HepG2 (cell line): ENCODE results near the gene LASP1. TPM values are rescaled to one million over a fixed set of nuclear protein-coding genes. Genes with fewer than 3 reads are reported as not detected.

Source experiments
- ADNP ChIP-seq: sonication (generic); formaldehyde crosslinking; IDR thresholded peaks from 2 replicates; pipeline ENCODE4 v1.4.0; 2020; ENCODE audit warnings: missing genetic modification reagents
- ARNT2 ChIP-seq: sonication (generic); formaldehyde crosslinking; IDR thresholded peaks from 2 replicates; pipeline ENCODE4 v1.8.0; 2022; ENCODE audit warnings: mild to moderate bottlenecking, low read depth, missing genetic modification reagents, moderate library complexity
- ATF4 ChIP-seq, 2 experiments: fragments of 450-650 bp in 1 of 2; sonication (generic) in 1 of 2; formaldehyde crosslinking; IDR thresholded peaks; 2 replicates each; pipeline versions ENCODE4 v1.5.0 to v1.8.0; 2020 to 2022; ENCODE audit warnings: mild to moderate bottlenecking in 1 of 2, missing genetic modification reagents in 1 of 2
- EEA1 ChIP-seq: sonication (generic); formaldehyde crosslinking; IDR thresholded peaks from 2 replicates; pipeline ENCODE4 v1.5.1; 2020; ENCODE audit warnings: mild to moderate bottlenecking, missing genetic modification reagents, borderline replicate concordance
- GMEB2 ChIP-seq: IDR thresholded peaks from 2 replicates; pipeline ENCODE4 v1.6.1; 2016; ENCODE audit warnings: missing biosample characterization, missing genetic modification reagents, low read depth
- HOXA9 ChIP-seq: sonication (generic); formaldehyde crosslinking; IDR thresholded peaks from 2 replicates; pipeline ENCODE4 v1.8.1; 2022; ENCODE audit warnings: missing genetic modification reagents, mild to moderate bottlenecking, moderate library complexity, borderline replicate concordance
- MTA3 ChIP-seq: sonication (generic); formaldehyde crosslinking; IDR thresholded peaks from 2 replicates; pipeline ENCODE4 v1.4.0; 2020; ENCODE audit warnings: missing genetic modification reagents
- PAWR ChIP-seq: sonication (generic); formaldehyde crosslinking; IDR thresholded peaks from 2 replicates; pipeline ENCODE4 v1.4.0; 2020; ENCODE audit warnings: missing genetic modification reagents, mild to moderate bottlenecking, borderline replicate concordance
- PHF20 ChIP-seq: sonication (generic); formaldehyde crosslinking; IDR thresholded peaks from 2 replicates; pipeline ENCODE4 v1.5.0; 2020; ENCODE audit warnings: mild to moderate bottlenecking, missing genetic modification reagents
- PLSCR1 ChIP-seq: sonication (generic); formaldehyde crosslinking; IDR thresholded peaks from 2 replicates; pipeline ENCODE4 v1.5.0; 2020; ENCODE audit warnings: missing genetic modification reagents, mild to moderate bottlenecking, borderline replicate concordance
- PRMT3 ChIP-seq: sonication (generic); formaldehyde crosslinking; IDR thresholded peaks from 2 replicates; pipeline ENCODE4 v1.8.1; 2022; ENCODE audit warnings: low read depth, mild to moderate bottlenecking, moderate library complexity, missing genetic modification reagents, borderline replicate concordance
- SOX6 ChIP-seq, 2 experiments: fragments of 450-650 bp in 1 of 2; sonication (generic) in 1 of 2; formaldehyde crosslinking in 1 of 2; IDR thresholded peaks; 2 replicates each; pipeline versions ENCODE4 v1.4.0 to v1.6.1; 2017 to 2020; ENCODE audit warnings: antibody characterized with exemption in 1 of 2, mild to moderate bottlenecking in 1 of 2, missing genetic modification reagents in 1 of 2
- SP2 ChIP-seq: sonication (generic); formaldehyde crosslinking; IDR thresholded peaks from 2 replicates; pipeline ENCODE4 v1.5.1; 2020; ENCODE audit warnings: mild to moderate bottlenecking, missing genetic modification reagents
- TBL1XR1 ChIP-seq: fragments of 150-350 bp; IDR thresholded peaks from 2 replicates; pipeline ENCODE4 v1.6.1; 2014; ENCODE audit warnings: borderline replicate concordance, low read length; ENCODE audit not compliant: partially characterized antibody
- TBX3 ChIP-seq: fragments of 450-650 bp; IDR thresholded peaks from 2 replicates; pipeline ENCODE4 v1.6.1; 2017; ENCODE audit warnings: antibody characterized with exemption, mild to moderate bottlenecking, inconsistent platforms, borderline replicate concordance
- TCF7 ChIP-seq: sonication (generic); IDR thresholded peaks from 2 replicates; pipeline ENCODE4 v1.6.1; 2016; ENCODE audit warnings: antibody characterized with exemption, low read depth
- ZFP41 ChIP-seq: sonication (generic); formaldehyde crosslinking; IDR thresholded peaks from 2 replicates; pipeline ENCODE4 v1.4.0; 2020; ENCODE audit warnings: mild to moderate bottlenecking, missing genetic modification reagents, borderline replicate concordance
- ZIK1 ChIP-seq: sonication (generic); formaldehyde crosslinking; IDR thresholded peaks from 2 replicates; pipeline ENCODE4 v1.5.0; 2020; ENCODE audit warnings: mild to moderate bottlenecking, low read depth, missing genetic modification reagents, borderline replicate concordance
- ZNF530 ChIP-seq: sonication (generic); formaldehyde crosslinking; IDR thresholded peaks from 2 replicates; pipeline ENCODE4 v1.5.0; 2020; ENCODE audit warnings: low read depth, mild to moderate bottlenecking, missing genetic modification reagents
- ZNF703 ChIP-seq: sonication (generic); formaldehyde crosslinking; IDR thresholded peaks from 2 replicates; pipeline ENCODE4 v1.5.1; 2020; ENCODE audit warnings: missing genetic modification reagents, mild to moderate bottlenecking, moderate library complexity, borderline replicate concordance
- ZSCAN20 ChIP-seq: sonication (generic); formaldehyde crosslinking; IDR thresholded peaks from 2 replicates; pipeline ENCODE4 v1.4.0; 2020; ENCODE audit warnings: missing genetic modification reagents, mild to moderate bottlenecking, borderline replicate concordance
- ZUFSP ChIP-seq: sonication (generic); formaldehyde crosslinking; IDR thresholded peaks from 2 replicates; pipeline ENCODE4 v1.9.0; 2021; ENCODE audit warnings: missing genetic modification reagents, mild to moderate bottlenecking, borderline replicate concordance
- polyA plus RNA-seq, 8 experiments: library from polyadenylated mRNA; depleted of rRNA in 3 of 8; stranded (reverse) in 7 of 8; unstranded in 1 of 8; fragments of >200 nt; fragmentation: Illumina TruSeq in 4 of 8; extraction: Trizol in 4 of 8; gene quantifications; 2 replicates each; pipeline versions ENCODE4 v1.2.1 to v1.2.3, GENCODE V29; 2011 to 2016; ENCODE audit warnings: low read depth in 4 of 8, missing spikeins in 1 of 8, mixed read lengths in 1 of 8; ENCODE audit not compliant: insufficient read depth in 1 of 8
- total RNA-seq, 5 experiments: library from RNA; depleted of rRNA; stranded (reverse); fragments of >200 nt; fragmentation: Illumina TruSeq; extraction: Trizol; gene quantifications; 2 replicates each; pipeline ENCODE4 v1.2.3, GENCODE V29; 2016; ENCODE audit warnings: low read depth in 1 of 5

LASP1 gene
- total and polyA plus RNA-seq, 2 of the 13 experiments (the other 11 are each of a cell fraction or from before 2014, with no cell fraction given): 70.1 to 97.0 TPM

GRCh38 chr17:38871247-38872015, 1.6 kb downstream of the LASP1 start (continued):
- TF ChIP-seq ZNF530 (CRISPR knock-in tag) (no peak), GMEB2 (CRISPR knock-in tag) (no peak), MTA3 (no peak), HOXA9 (CRISPR knock-in tag) (no peak), TBX3 (peak; percentile 87; the same call in 1 of the 2 replicates), TCF7 (peak; percentile 68), ADNP (CRISPR knock-in tag) (0 out of 2 replicates have a peak, but pooled peaks have one; percentile 1), TBL1XR1 (peak; percentile 94), ZIK1 (CRISPR knock-in tag) (no peak), ATF4 (CRISPR knock-in tag; IDR thresholded peaks at IDR 0.05) (no peak), ZNF703 (CRISPR knock-in tag) (no peak), ZFP41 (no peak), PAWR (CRISPR knock-in tag) (no peak), SOX6 (IDR thresholded peaks at IDR 0.05) (no peak), SOX6 (CRISPR knock-in tag; IDR thresholded peaks at IDR 0.05) (peak; percentile 87), PRMT3 (CRISPR knock-in tag) (peak; percentile 36; the same call in 1 of the 2 replicates), ZUFSP (CRISPR knock-in tag) (no peak), ARNT2 (no peak), SP2 (CRISPR knock-in tag) (no peak), PLSCR1 (CRISPR knock-in tag) (no peak), PHF20 (CRISPR knock-in tag) (peak; percentile 42; the same call in 1 of the 2 replicates), ZSCAN20 (no peak), EEA1 (no peak)
